Cardiac muscle cell (in vitro differentiated cells and primary cell): ENCODE results near the gene LTF. TPM values are rescaled to one million over a fixed set of nuclear protein-coding genes. Genes with fewer than 3 reads are reported as not detected.

ENCODE experiments used
- DNase-seq, 2 donors: peaks; one replicate each; pipeline versions ENCODE4 v3.0.0 to v3.0.0-alpha.2; 2010 to 2017; ENCODE audit warnings: low read depth in 1 of 2, low spot score in 1 of 2
- H3K27ac ChIP-seq: fragments of 200-600 bp; sonication (generic); 2 replicates; pipeline ENCODE4 v1.5.1; 2016
- H3K27me3 ChIP-seq: fragments of 200-600 bp; sonication (generic); 2 replicates; pipeline ENCODE4 v1.6.0; 2016; ENCODE audit warnings: control low read depth
- H3K36me3 ChIP-seq: fragments of 200-600 bp; sonication (generic); 2 replicates; pipeline ENCODE4 v1.5.1; 2016; ENCODE audit warnings: control low read depth
- H3K4me1 ChIP-seq: fragments of 200-600 bp; sonication (generic); 2 replicates; pipeline ENCODE4 v1.8.1; 2017; ENCODE audit warnings: low read depth, mild to moderate bottlenecking, mixed run types
- H3K4me3 ChIP-seq: fragments of 200-600 bp; sonication (generic); 2 replicates; pipeline ENCODE4 v1.5.1; 2016; ENCODE audit warnings: mild to moderate bottlenecking
- H3K9me3 ChIP-seq: fragments of 200-600 bp; sonication (generic); 2 replicates; pipeline ENCODE4 v1.5.1; 2017; ENCODE audit warnings: low read depth, mild to moderate bottlenecking, control low read depth
- CTCF ChIP-seq: IDR thresholded peaks from 2 replicates; pipeline ENCODE4 v1.5.1; 2012; ENCODE audit warnings: low read depth, mild to moderate bottlenecking, low read length
- polyA plus RNA-seq: library from polyadenylated mRNA; unstranded; fragments of >200 nt; fragmentation: Nextera tagmentation; extraction: Ambion mirVana; gene quantifications from 2 replicates; pipeline ENCODE4 v1.2.1, GENCODE V29; 2016
- total RNA-seq: library from RNA; depleted of rRNA; stranded (reverse); fragments of >200 nt; gene quantifications from 2 replicates; pipeline ENCODE4 v1.2.3, GENCODE V29; 2016

The LTF gene
- total and polyA plus RNA-seq, 2 experiments from 2014 or later = not detected

GRCh38 chr3:46386205-46386604 is 78.5 kb downstream of the LTF start:
- H3K27ac ChIP-seq = no peak overlapping the region
- no peaks in the 10 kb centered on the region for H3K27me3 ChIP-seq
- no peaks in the 10 kb centered on the region for H3K4me1 ChIP-seq
- TF ChIP-seq CTCF = no peak
- DNase-seq = no peak
- no peaks in the 10 kb centered on the region for H3K36me3 ChIP-seq
- H3K9me3 ChIP-seq = no peaks in the 10 kb centered on the region
- H3K4me3 ChIP-seq = no peak overlapping the region

Other genes starting within 250 kb of the LTF start
- not detected in 2 replicates for gene CCR3, start 222.4 kb downstream of the LTF start, total RNA-seq
- gene CCR3, start 222.4 kb downstream of the LTF start, polyA plus RNA-seq = not detected in 2 replicates
- gene CCR2, start 110.8 kb downstream of the LTF start, total RNA-seq = not detected in 2 replicates
- gene CCR2, start 110.8 kb downstream of the LTF start, polyA plus RNA-seq = not detected in 2 replicates
- gene CCR5, start 94.0 kb downstream of the LTF start, total RNA-seq = not detected in 2 replicates
- gene CCR5, start 94.0 kb downstream of the LTF start, polyA plus RNA-seq = not detected in 2 replicates
- gene CCRL2, start 57.6 kb downstream of the LTF start, total RNA-seq = 7.2 and 8.6 TPM in 2 replicates
- 5.3 and 10.4 TPM in 2 replicates for gene CCRL2, start 57.6 kb downstream of the LTF start, polyA plus RNA-seq
- not detected in 2 replicates for gene RTP3, start 33.1 kb upstream of the LTF start, total RNA-seq
- gene RTP3, start 33.1 kb upstream of the LTF start, polyA plus RNA-seq = not detected in 2 replicates
- 0.56 and 0.77 TPM in 2 replicates for gene LRRC2, start 101.4 kb upstream of the LTF start, total RNA-seq
- gene LRRC2, start 101.4 kb upstream of the LTF start, polyA plus RNA-seq = 0.71 and 1.6 TPM in 2 replicates
- gene FAM240A, start 147.6 kb upstream of the LTF start, total RNA-seq = not detected in 2 replicates
- not detected in 2 replicates for gene FAM240A, start 147.6 kb upstream of the LTF start, polyA plus RNA-seq
- gene ALS2CL, start 228.8 kb upstream of the LTF start, total RNA-seq = 3.0 and 11.4 TPM in 2 replicates
- gene ALS2CL, start 228.8 kb upstream of the LTF start, polyA plus RNA-seq = 2.2 and 10.8 TPM in 2 replicates
- 0.63 and 0.85 TPM in 2 replicates for gene TMIE, start 236.5 kb upstream of the LTF start, total RNA-seq
- 0.53 and 0.91 TPM in 2 replicates for gene TMIE, start 236.5 kb upstream of the LTF start, polyA plus RNA-seq